H1 (cell line): ENCODE results near the gene NR1H3. TPM values are rescaled to one million over a fixed set of nuclear protein-coding genes. Genes with fewer than 3 reads are reported as not detected.

ENCODE experiments used
- EP300 ChIP-seq, 2 experiments: IDR thresholded peaks; 1 replicate in 1 of 2; 2 replicates in 1 of 2; pipeline ENCODE4 v1.6.1; 2011 to 2012; ENCODE audit warnings: low read depth in 2 of 2, low read length in 2 of 2, mild to moderate bottlenecking in 2 of 2, borderline replicate concordance in 1 of 2, inconsistent platforms in 1 of 2, moderate library complexity in 1 of 2
- JUND ChIP-seq: IDR thresholded peaks from 2 replicates; pipeline ENCODE4 v1.6.1; 2011; ENCODE audit warnings: mild to moderate bottlenecking, improper control_type of control experiment, low read length
- RAD21 ChIP-seq, 2 experiments: IDR thresholded peaks in 1 of 2; conservative IDR thresholded peaks in 1 of 2; 2 replicates each; pipeline ENCODE4 v1.6.1; 2011; ENCODE audit warnings: low read depth in 2 of 2, low read length in 2 of 2, improper control_type of control experiment in 1 of 2, inconsistent platforms in 1 of 2, mild to moderate bottlenecking in 1 of 2, moderate library complexity in 1 of 2
- TEAD4 ChIP-seq: IDR thresholded peaks from 2 replicates; pipeline ENCODE4 v1.6.1; 2012; ENCODE audit warnings: low read depth, low read length, inconsistent platforms, mixed read lengths
- ZNF274 ChIP-seq: IDR thresholded peaks from 2 replicates; pipeline ENCODE4 v1.7.0; 2012; ENCODE audit warnings: low read length, borderline replicate concordance; ENCODE audit errors: extremely low read depth
- polyA plus RNA-seq, 7 experiments: library from polyadenylated mRNA; depleted of rRNA in 3 of 7; stranded (reverse) in 5 of 7; unstranded in 2 of 7; fragments of >200 nt in 5 of 7; fragments of 200-250 nt in 2 of 7; gene quantifications; 1 replicate in 5 of 7; 2 replicates in 1 of 7; 4 replicates in 1 of 7; pipeline versions ENCODE4 v1.2.1 to v1.2.3, GENCODE V29; 2011 to 2013; ENCODE audit warnings: missing spikeins in 2 of 7, mixed read lengths in 2 of 7
- total RNA-seq: library from RNA; stranded (reverse); fragmentation: NEBNext Ultra II Directional; extraction: Animal tissue kit (Norgen Biotek cat#: 25700); gene quantifications from 2 replicates; pipeline ENCODE4 v1.2.1, GENCODE V29; 2021
- TF ChIP-seq, protein P1 (sequence below): fragments of 300-600 bp; sonication (generic); IDR thresholded peaks from 2 replicates; pipeline ENCODE4 v1.7.1; 2012; ENCODE audit warnings: low read length, moderate library complexity, mild to moderate bottlenecking, inconsistent platforms; ENCODE audit not compliant: insufficient replicate concordance

NR1H3 gene
- total and polyA plus RNA-seq, 2 of the 8 experiments (the other 6 are each of a cell fraction or from before 2014, with no cell fraction given): 19.9 to 42.1 TPM

- TF ChIP-seq, protein P1, sequence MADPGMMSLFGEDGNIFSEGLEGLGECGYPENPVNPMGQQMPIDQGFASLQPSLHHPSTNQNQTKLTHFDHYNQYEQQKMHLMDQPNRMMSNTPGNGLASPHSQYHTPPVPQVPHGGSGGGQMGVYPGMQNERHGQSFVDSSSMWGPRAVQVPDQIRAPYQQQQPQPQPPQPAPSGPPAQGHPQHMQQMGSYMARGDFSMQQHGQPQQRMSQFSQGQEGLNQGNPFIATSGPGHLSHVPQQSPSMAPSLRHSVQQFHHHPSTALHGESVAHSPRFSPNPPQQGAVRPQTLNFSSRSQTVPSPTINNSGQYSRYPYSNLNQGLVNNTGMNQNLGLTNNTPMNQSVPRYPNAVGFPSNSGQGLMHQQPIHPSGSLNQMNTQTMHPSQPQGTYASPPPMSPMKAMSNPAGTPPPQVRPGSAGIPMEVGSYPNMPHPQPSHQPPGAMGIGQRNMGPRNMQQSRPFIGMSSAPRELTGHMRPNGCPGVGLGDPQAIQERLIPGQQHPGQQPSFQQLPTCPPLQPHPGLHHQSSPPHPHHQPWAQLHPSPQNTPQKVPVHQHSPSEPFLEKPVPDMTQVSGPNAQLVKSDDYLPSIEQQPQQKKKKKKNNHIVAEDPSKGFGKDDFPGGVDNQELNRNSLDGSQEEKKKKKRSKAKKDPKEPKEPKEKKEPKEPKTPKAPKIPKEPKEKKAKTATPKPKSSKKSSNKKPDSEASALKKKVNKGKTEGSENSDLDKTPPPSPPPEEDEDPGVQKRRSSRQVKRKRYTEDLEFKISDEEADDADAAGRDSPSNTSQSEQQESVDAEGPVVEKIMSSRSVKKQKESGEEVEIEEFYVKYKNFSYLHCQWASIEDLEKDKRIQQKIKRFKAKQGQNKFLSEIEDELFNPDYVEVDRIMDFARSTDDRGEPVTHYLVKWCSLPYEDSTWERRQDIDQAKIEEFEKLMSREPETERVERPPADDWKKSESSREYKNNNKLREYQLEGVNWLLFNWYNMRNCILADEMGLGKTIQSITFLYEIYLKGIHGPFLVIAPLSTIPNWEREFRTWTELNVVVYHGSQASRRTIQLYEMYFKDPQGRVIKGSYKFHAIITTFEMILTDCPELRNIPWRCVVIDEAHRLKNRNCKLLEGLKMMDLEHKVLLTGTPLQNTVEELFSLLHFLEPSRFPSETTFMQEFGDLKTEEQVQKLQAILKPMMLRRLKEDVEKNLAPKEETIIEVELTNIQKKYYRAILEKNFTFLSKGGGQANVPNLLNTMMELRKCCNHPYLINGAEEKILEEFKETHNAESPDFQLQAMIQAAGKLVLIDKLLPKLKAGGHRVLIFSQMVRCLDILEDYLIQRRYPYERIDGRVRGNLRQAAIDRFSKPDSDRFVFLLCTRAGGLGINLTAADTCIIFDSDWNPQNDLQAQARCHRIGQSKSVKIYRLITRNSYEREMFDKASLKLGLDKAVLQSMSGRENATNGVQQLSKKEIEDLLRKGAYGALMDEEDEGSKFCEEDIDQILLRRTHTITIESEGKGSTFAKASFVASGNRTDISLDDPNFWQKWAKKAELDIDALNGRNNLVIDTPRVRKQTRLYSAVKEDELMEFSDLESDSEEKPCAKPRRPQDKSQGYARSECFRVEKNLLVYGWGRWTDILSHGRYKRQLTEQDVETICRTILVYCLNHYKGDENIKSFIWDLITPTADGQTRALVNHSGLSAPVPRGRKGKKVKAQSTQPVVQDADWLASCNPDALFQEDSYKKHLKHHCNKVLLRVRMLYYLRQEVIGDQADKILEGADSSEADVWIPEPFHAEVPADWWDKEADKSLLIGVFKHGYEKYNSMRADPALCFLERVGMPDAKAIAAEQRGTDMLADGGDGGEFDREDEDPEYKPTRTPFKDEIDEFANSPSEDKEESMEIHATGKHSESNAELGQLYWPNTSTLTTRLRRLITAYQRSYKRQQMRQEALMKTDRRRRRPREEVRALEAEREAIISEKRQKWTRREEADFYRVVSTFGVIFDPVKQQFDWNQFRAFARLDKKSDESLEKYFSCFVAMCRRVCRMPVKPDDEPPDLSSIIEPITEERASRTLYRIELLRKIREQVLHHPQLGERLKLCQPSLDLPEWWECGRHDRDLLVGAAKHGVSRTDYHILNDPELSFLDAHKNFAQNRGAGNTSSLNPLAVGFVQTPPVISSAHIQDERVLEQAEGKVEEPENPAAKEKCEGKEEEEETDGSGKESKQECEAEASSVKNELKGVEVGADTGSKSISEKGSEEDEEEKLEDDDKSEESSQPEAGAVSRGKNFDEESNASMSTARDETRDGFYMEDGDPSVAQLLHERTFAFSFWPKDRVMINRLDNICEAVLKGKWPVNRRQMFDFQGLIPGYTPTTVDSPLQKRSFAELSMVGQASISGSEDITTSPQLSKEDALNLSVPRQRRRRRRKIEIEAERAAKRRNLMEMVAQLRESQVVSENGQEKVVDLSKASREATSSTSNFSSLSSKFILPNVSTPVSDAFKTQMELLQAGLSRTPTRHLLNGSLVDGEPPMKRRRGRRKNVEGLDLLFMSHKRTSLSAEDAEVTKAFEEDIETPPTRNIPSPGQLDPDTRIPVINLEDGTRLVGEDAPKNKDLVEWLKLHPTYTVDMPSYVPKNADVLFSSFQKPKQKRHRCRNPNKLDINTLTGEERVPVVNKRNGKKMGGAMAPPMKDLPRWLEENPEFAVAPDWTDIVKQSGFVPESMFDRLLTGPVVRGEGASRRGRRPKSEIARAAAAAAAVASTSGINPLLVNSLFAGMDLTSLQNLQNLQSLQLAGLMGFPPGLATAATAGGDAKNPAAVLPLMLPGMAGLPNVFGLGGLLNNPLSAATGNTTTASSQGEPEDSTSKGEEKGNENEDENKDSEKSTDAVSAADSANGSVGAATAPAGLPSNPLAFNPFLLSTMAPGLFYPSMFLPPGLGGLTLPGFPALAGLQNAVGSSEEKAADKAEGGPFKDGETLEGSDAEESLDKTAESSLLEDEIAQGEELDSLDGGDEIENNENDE: no peak
- TF ChIP-seq RAD21 (IDR thresholded peaks at IDR 0.05 in 1 of 2, conservative IDR thresholded peaks at IDR 0.05 in 1 of 2; ENCODE audit: low read depth in 2 of 2, low read length in 2 of 2): no peak
- no peak for TF ChIP-seq ZNF274
- TF ChIP-seq TEAD4: no peak
- no peak for TF ChIP-seq JUND
- TF ChIP-seq EP300 (IDR thresholded peaks at IDR 0.05; ENCODE audit: borderline replicate concordance in 1 of 2, low read depth in 2 of 2, low read length in 2 of 2): no peak
These were observed 30.3 kb downstream of the NR1H3 start (continued) for GRCh38 chr11:47288066-47288465.
